HG03469 (cell line): ENCODE results near the gene PIANP.
A peak's percentile ranks its signal among the peaks of the same experiment; 100 is the strongest.

ENCODE experiments used
- ATAC-seq: cut with Tn5 transposase; IDR thresholded peaks from one replicate; pipeline ENCODE4 v1.9.1; 2021; ENCODE audit warnings: mild to moderate bottlenecking, moderate library complexity, moderate number of reproducible peaks; ENCODE audit not compliant: unreplicated experiment

Gene PIANP

GRCh38 chr12:6684609-6685008 lies 16.0 kb downstream of the PIANP start:
- no peak for ATAC-seq

- no peak for ATAC-seq
Measured at GRCh38 chr12:6676962-6677361, 23.7 kb downstream of the PIANP start.

- ATAC-seq: no peak
Measured at GRCh38 chr12:6672143-6672542, 28.5 kb downstream of the PIANP start.

GRCh38 chr12:6667559-6668210 lies 32.9 kb downstream of the PIANP start:
- ATAC-seq: no peak

- no peak for ATAC-seq
Measured at GRCh38 chr12:6666211-6666610, 34.4 kb downstream of the PIANP start.

GRCh38 chr12:6664902-6665301 lies 35.7 kb downstream of the PIANP start:
- ATAC-seq: no peak

- ATAC-seq: peak; percentile 73
Measured at GRCh38 chr12:6662906-6663742, 37.5 kb downstream of the PIANP start, which contains the start of gene ING4. ING4 (minus strand) TSS chr12:6663119; CDS start chr12:6663101, 18 bp downstream.

- no peak for ATAC-seq
Measured at GRCh38 chr12:6662602-6662905, 38.1 kb downstream of the PIANP start.

- ATAC-seq: no peak
Measured at GRCh38 chr12:6653987-6654386, 46.6 kb downstream of the PIANP start.

GRCh38 chr12:6653342-6653741 lies 47.3 kb downstream of the PIANP start:
- no peak for ATAC-seq

- no peak for ATAC-seq
Measured at GRCh38 chr12:6652391-6652790, 48.2 kb downstream of the PIANP start.

GRCh38 chr12:6650832-6651231 lies 49.8 kb downstream of the PIANP start:
- no peak for ATAC-seq

GRCh38 chr12:6647083-6647604 lies 53.5 kb downstream of the PIANP start, which contains the start of gene ACRBP:
ACRBP (minus strand) TSS chr12:6647432; CDS start chr12:6647366, 66 bp downstream.
- ATAC-seq: no peak

- no peak for ATAC-seq
Measured at GRCh38 chr12:6646276-6647082, 54.1 kb downstream of the PIANP start.

- ATAC-seq: no peak
Measured at GRCh38 chr12:6644903-6645302, 55.7 kb downstream of the PIANP start.

GRCh38 chr12:6644257-6644596 lies 56.4 kb downstream of the PIANP start:
- no peak for ATAC-seq
